GM15510 (cell line): ENCODE measurements around the gene PPARGC1A.

Source experiments
- POLR2A ChIP-seq: IDR thresholded peaks from 3 replicates; pipeline ENCODE4 v1.6.1; 2011; ENCODE audit warnings: borderline replicate concordance; ENCODE audit not compliant: insufficient read length; ENCODE audit errors: extremely low read depth

Gene PPARGC1A

GRCh38 chr4:23877758-23878229, 12.1 kb downstream of the PPARGC1A start:
- TF ChIP-seq POLR2A: no peak

DNA sequence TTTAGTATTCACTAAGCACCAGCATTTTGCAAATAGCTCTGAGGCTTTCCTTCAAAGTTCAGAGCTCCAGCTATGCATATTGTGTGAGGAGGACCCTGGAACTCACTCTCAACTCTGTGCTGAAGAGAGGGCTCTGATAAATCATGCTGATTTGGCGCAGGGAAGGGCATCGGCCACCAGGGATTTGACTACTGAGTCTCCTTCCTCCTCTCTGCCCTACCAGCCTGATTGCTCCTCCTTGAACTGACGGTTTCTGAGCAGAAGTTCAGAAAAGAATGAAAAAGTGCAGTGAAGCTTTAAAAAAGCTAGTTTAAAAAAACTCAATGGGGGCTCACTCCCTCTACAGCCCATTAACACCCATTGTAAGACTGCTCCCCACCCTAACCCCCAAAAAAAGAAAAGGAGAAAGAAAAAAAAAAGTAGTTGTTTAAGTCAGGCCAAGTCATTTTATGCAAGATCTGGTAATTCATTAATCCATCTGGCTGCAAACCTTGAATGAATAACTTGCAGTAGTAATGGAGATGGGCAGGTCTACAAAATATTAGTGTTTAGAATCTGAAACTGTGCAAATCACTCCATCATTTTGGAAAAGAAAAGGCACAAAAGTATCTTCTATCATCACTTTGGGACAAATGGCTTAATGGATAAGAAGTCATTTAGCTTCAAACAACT, 13.3 kb downstream of the PPARGC1A start:
- TF ChIP-seq POLR2A: no peak

GRCh38 chr4:23875317-23875716, 14.5 kb downstream of the PPARGC1A start:
- TF ChIP-seq POLR2A: no peak

GRCh38 chr4:23874536-23874901, 15.3 kb downstream of the PPARGC1A start:
- no peak for TF ChIP-seq POLR2A

DNA sequence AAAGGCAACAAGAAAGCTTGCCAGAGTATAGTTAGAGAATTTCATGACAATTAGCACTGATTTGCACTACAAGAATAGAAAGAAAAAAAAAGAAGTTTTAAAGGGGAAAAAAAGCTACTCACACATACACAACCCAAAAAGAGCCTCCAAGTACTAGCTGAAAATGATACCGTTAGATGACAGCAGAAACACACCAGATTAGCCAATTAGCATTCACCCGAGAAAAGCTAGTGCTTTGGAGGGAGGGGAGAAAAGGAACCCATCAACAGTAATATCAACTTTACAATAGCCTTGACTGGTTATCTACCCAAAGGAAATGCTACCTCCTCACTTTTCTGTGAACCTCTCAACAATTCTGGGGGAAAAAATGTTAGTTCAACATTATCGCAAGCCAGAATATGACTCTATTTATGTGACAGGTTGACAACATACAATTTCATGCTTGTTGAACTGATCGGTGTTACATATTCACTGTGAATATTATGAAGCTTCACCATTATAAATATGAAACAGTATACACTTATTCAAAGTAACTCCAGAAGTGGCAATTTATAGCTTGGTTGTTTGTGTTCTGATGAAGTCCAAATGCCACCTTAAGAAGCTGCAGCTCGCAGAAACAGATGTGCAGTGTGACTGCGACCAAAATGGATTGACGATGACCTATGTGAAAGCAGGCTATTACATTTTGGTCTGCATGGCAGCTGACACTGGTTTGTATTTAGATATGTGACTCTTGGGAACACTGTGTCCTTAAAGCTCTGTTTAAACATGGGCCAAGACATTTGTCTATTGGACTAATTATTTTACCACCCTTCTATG, 15.9 kb downstream of the PPARGC1A start:
- no peak for TF ChIP-seq POLR2A

DNA sequence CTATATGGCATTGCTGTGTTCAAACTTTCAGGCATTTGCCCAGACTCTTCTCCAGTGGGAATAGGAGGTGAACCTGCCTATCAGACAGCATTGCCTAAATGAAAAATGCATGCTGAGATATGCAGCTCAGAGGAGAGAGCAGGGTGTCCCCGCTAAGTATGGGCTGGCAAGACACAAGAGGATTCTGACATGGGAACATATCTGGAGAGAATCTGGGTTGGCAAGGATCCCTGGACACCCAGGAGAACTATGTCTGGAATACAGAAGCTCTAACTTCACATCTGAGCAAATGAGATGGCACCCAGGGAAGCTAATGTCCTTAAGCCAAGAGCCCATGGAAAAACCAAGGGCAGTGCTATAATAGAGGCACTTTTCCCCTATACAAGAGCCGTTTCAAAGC, 18.4 kb downstream of the PPARGC1A start:
- no peak for TF ChIP-seq POLR2A

- no peak for TF ChIP-seq POLR2A
These were observed 23.3 kb downstream of the PPARGC1A start for GRCh38 chr4:23866450-23867075.

DNA sequence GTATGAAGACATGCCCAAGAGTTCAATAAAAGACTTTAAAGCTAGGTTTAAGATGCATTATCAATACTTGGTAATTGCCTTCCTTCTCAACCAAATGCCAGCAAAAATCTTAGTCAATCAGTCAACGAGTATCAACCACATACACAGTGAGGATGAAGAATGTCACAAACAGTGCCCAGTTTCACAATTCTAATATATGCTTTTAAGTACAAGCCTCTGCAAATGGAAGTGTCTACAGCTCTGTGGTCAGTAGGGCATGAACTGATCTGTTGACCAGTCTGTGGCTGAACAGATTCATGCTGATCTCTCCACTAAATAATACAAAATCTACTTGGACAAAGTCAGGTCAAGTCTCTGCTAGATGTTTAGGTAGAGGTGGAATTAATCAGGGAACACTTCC, 27.9 kb downstream of the PPARGC1A start:
- TF ChIP-seq POLR2A: no peak

DNA sequence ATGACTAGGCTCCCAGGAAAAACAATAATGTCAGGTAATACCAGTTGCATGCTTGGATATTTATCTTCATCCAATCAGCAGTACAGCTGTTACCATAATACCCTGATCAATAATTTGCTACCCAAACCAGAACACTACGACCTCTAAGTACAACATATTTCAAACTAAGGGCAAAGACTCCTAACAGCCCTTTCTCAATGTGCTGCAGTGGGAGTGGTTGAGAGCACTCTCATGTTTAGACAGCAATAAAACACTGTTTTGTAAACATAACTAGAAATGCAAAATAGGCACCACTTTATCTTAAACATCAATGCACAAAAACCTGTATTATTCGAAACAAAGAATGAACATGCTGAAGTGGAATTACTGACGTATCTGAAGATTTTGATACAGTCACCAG, 28.9 kb downstream of the PPARGC1A start:
- TF ChIP-seq POLR2A: no peak

- TF ChIP-seq POLR2A: no peak
These were observed 32.4 kb downstream of the PPARGC1A start for GRCh38 chr4:23857367-23857959.

- no peak for TF ChIP-seq POLR2A
These were observed 33.2 kb downstream of the PPARGC1A start for GRCh38 chr4:23856630-23857029.

- no peak for TF ChIP-seq POLR2A
These were observed 33.8 kb downstream of the PPARGC1A start for GRCh38 chr4:23855912-23856605.

DNA sequence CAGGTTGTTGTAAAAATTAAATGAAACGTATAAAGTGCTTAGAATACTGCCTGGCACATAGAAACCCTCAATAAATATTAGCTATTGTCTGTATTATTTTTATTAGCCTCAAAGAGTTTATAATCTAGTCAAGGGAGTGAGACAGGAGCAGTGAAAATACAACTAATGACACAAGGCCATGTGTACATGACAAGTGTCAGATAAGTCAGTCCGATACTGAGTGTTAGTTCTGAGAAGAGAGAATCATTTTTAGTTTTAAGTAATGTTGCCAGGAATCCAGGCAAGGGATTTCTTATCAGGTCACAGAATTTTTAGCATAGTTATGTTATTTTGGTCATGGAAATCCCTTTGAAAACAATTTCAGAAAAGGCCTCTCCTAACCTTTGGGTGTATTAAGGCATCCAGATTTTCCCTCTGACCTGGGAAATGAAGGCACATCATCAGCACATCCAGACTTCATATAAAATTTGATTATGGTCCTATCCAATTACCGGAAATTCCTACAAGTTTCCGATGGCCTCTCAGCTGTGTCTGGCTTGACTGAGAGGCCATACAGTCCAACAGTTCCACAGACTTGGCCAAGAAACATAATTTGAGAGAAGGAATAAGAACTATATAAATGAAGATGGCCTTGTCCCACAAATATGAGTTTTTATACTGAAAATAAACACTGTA, 35.7 kb downstream of the PPARGC1A start:
- no peak for TF ChIP-seq POLR2A

- TF ChIP-seq POLR2A: no peak
These were observed 38.4 kb downstream of the PPARGC1A start for GRCh38 chr4:23851464-23851863.
